Tibial artery (tissue), 4 donors: ENCODE measurements around the gene ZBTB16.

Experiments used
- DNase-seq, 2 donors: peaks; one replicate each; pipeline ENCODE4 v3.0.0-alpha.2; 2019
- H3K27ac ChIP-seq, 2 donors: fragments of 200-600 bp; sonication (generic) in 1 of 2; 1 replicate in 1 of 2; 2 replicates in 1 of 2; pipeline ENCODE4 v1.5.1; 2018 to 2019; ENCODE audit warnings: mild to moderate bottlenecking in 1 of 2
- H3K27me3 ChIP-seq, 2 donors: fragments of 200-600 bp; sonication (generic) in 1 of 2; one replicate each; pipeline versions ENCODE4 v1.5.1 to v1.6.0; 2016 to 2019
- H3K36me3 ChIP-seq, 3 donors: fragments of 200-600 bp; sonication (generic) in 2 of 3; one replicate each; pipeline ENCODE4 v1.5.1; 2016 to 2019; ENCODE audit warnings: mild to moderate bottlenecking in 2 of 3
- H3K4me1 ChIP-seq, 4 donors: fragments of 200-600 bp; sonication (generic) in 2 of 4; 1 replicate in 3 of 4; 2 replicates in 1 of 4; pipeline ENCODE4 v1.5.1; 2016 to 2019
- H3K4me3 ChIP-seq, 2 donors: fragments of 200-600 bp; sonication (generic) in 1 of 2; 1 replicate in 1 of 2; 2 replicates in 1 of 2; pipeline ENCODE4 v1.5.1; 2018 to 2019; ENCODE audit warnings: mild to moderate bottlenecking in 2 of 2
- H3K9me3 ChIP-seq, 3 donors: fragments of 200-600 bp; sonication (generic) in 1 of 3; one replicate each; pipeline ENCODE4 v1.5.1; 2016 to 2019
- CTCF ChIP-seq, 2 experiments: fragments of 200-600 bp in 1 of 2; fragments of 450-650 bp in 1 of 2; IDR thresholded peaks; one replicate each; pipeline ENCODE4 v1.5.1; 2017 to 2019; ENCODE audit warnings: antibody characterized with exemption in 2 of 2, mild to moderate bottlenecking in 1 of 2, moderate library complexity in 1 of 2
- intact Hi-C: fragments of 100-400 bp; cut with DNase I; formaldehyde crosslinking; loops from one replicate; pipeline ENCODE4 v1.15.0; 2023; ENCODE audit warnings: low total_unique reads

ZBTB16 gene

GRCh38 chr11:114084414-114084813 is 24.9 kb downstream of the ZBTB16 start:
- Histone ChIP-seq H3K27ac (peak overlapping the region; percentile 73 to 78), H3K27me3 (no peaks in the 10 kb centered on the region), H3K9me3 (no peaks in the 10 kb centered on the region), H3K4me3 (peak overlapping the region in 1 of 2 donors; percentile 30), H3K36me3 (peaks cover 56 to 87% (median 77%) of the 10 kb centered on the region in 3 donors), H3K4me1 (peaks cover 6 to 100% (median 99%) of the 10 kb centered on the region in 4 donors)
- no peak for DNase-seq
- intact Hi-C loops: no loop called here
- no peak for TF ChIP-seq CTCF (IDR thresholded peaks at IDR 0.05)

- TF ChIP-seq CTCF (IDR thresholded peaks at IDR 0.05): no peak
- Histone ChIP-seq H3K27ac (peak overlapping the region; percentile 73 to 78), H3K36me3 (peaks cover 55 to 90% (median 77%) of the 10 kb centered on the region in 3 donors), H3K9me3 (no peaks in the 10 kb centered on the region), H3K4me3 (peak overlapping the region in 1 of 2 donors; percentile 30), H3K27me3 (no peaks in the 10 kb centered on the region), H3K4me1 (peaks cover 21 to 100% (median 99%) of the 10 kb centered on the region in 4 donors)
- intact Hi-C loops: no loop called here
- no peak for DNase-seq
Observed at GRCh38 chr11:114085965-114086793, 26.7 kb downstream of the ZBTB16 start.

GRCh38 chr11:114087025-114087424 is 27.5 kb downstream of the ZBTB16 start:
- H3K27me3 ChIP-seq: no peaks in the 10 kb centered on the region
- intact Hi-C loops: no loop called here
- H3K27ac ChIP-seq: peak overlapping the region; percentile 73 to 78
- no peak for DNase-seq
- H3K9me3 ChIP-seq: no peaks in the 10 kb centered on the region
- H3K4me1 ChIP-seq: peaks cover 21 to 100% (median 99%) of the 10 kb centered on the region in 4 donors
- H3K4me3 ChIP-seq: no peak overlapping the region
- H3K36me3 ChIP-seq: peaks cover 59 to 94% (median 83%) of the 10 kb centered on the region in 3 donors
- TF ChIP-seq CTCF (IDR thresholded peaks at IDR 0.05): no peak

GRCh38 chr11:114088216-114088615 is 28.7 kb downstream of the ZBTB16 start:
- peak overlapping the region in 1 of 2 donors; percentile 16 for H3K4me3 ChIP-seq
- intact Hi-C loops: no loop called here
- no peaks in the 10 kb centered on the region for H3K27me3 ChIP-seq
- no peak for DNase-seq
- H3K9me3 ChIP-seq: no peaks in the 10 kb centered on the region
- no peak for TF ChIP-seq CTCF (IDR thresholded peaks at IDR 0.05)
- H3K27ac ChIP-seq: peak overlapping the region; percentile 73 to 78
- H3K4me1 ChIP-seq: peaks cover 21 to 100% (median 99%) of the 10 kb centered on the region in 4 donors
- peaks cover 51 to 97% (median 76%) of the 10 kb centered on the region in 3 donors for H3K36me3 ChIP-seq

GRCh38 chr11:114088836-114089235 is 29.3 kb downstream of the ZBTB16 start:
- Histone ChIP-seq H3K9me3 (no peaks in the 10 kb centered on the region), H3K27ac (peak overlapping the region; percentile 73 to 78), H3K27me3 (no peaks in the 10 kb centered on the region), H3K4me3 (peak overlapping the region in 1 of 2 donors; percentile 16), H3K4me1 (peaks cover 21 to 100% (median 99%) of the 10 kb centered on the region in 4 donors), H3K36me3 (peaks cover 44 to 97% (median 76%) of the 10 kb centered on the region in 3 donors)
- no peak for TF ChIP-seq CTCF (IDR thresholded peaks at IDR 0.05)
- intact Hi-C loops: no loop called here
- no peak for DNase-seq
